Vagina (tissue), 2 donors: Measurements from ENCODE around the gene BNIPL. TPM values are rescaled to one million over a fixed set of nuclear protein-coding genes. Genes with fewer than 3 reads are reported as not detected.

Source experiments
- DNase-seq, 2 donors: peaks; one replicate each; pipeline ENCODE4 v3.0.0-alpha.2; 2017; ENCODE audit errors: extremely low spot score in 2 of 2
- H3K27ac ChIP-seq: fragments of 200-600 bp; sonication (generic); one replicate; pipeline ENCODE4 v1.5.1; 2019
- H3K27me3 ChIP-seq: fragments of 200-600 bp; sonication (generic); one replicate; pipeline ENCODE4 v1.5.1; 2019
- H3K36me3 ChIP-seq, 2 donors: fragments of 200-600 bp; sonication (generic); one replicate each; pipeline ENCODE4 v1.5.1; 2017 to 2019
- H3K4me1 ChIP-seq: fragments of 200-600 bp; sonication (generic); one replicate; pipeline ENCODE4 v1.5.1; 2019
- H3K4me3 ChIP-seq, 2 donors: fragments of 200-600 bp; sonication (generic); 1 replicate in 1 of 2; 2 replicates in 1 of 2; pipeline ENCODE4 v1.5.1; 2016 to 2019
- H3K9me3 ChIP-seq: fragments of 200-600 bp; sonication (generic); one replicate; pipeline ENCODE4 v1.5.1; 2019
- CTCF ChIP-seq, 3 experiments: fragments of 450-650 bp in 2 of 3; fragments of 200-600 bp in 1 of 3; sonication (generic) in 1 of 3; IDR thresholded peaks; one replicate each; pipeline ENCODE4 v1.5.1; 2017 to 2019; ENCODE audit warnings: antibody characterized with exemption in 3 of 3, mild to moderate bottlenecking in 2 of 3, moderate library complexity in 2 of 3
- POLR2A ChIP-seq, 2 donors: fragments of 450-650 bp; IDR thresholded peaks; one replicate each; pipeline ENCODE4 v1.6.1; 2017; ENCODE audit warnings: antibody characterized with exemption in 2 of 2, mild to moderate bottlenecking in 2 of 2, moderate library complexity in 2 of 2
- POLR2AphosphoS5 ChIP-seq, 2 donors: sonication (generic); formaldehyde crosslinking; IDR thresholded peaks; one replicate each; pipeline ENCODE4 v1.9.0; 2017; ENCODE audit warnings: antibody characterized with exemption in 2 of 2, mild to moderate bottlenecking in 2 of 2, low read depth in 1 of 2; ENCODE audit not compliant: insufficient read depth in 1 of 2
- intact Hi-C: fragments of 100-400 bp; cut with DNase I; formaldehyde crosslinking; loops from one replicate; pipeline ENCODE4 v1.15.1; 2023
- total RNA-seq: library from RNA; depleted of rRNA; stranded (reverse); fragments of >200 nt; gene quantifications from one replicate; pipeline ENCODE4 v1.2.3, GENCODE V29; 2016

The BNIPL gene
- total RNA-seq, 1 donor from 2014 or later = 105 TPM

GRCh38 chr1:151012684-151013471, 23.5 kb upstream of the BNIPL start:
- intact Hi-C loops = no loop called here
- H3K27me3 ChIP-seq = no peaks in the 10 kb centered on the region
- peaks cover 32% of the 10 kb centered on the region for H3K4me1 ChIP-seq
- H3K4me3 ChIP-seq = no peak overlapping the region
- no peak for TF ChIP-seq POLR2AphosphoS5 (IDR thresholded peaks at IDR 0.05; ENCODE audit: insufficient read depth in 1 of 2, low read depth in 1 of 2)
- TF ChIP-seq POLR2A (IDR thresholded peaks at IDR 0.05) = no peak
- TF ChIP-seq CTCF (IDR thresholded peaks at IDR 0.05) = no peak
- peaks cover 0 to 3% of the 10 kb centered on the region in 2 donors for H3K36me3 ChIP-seq
- no peaks in the 10 kb centered on the region for H3K9me3 ChIP-seq
- DNase-seq = no peak
- H3K27ac ChIP-seq = no peak overlapping the region

GRCh38 chr1:151013518-151013917, 22.9 kb upstream of the BNIPL start:
- no peak for DNase-seq
- Histone ChIP-seq H3K4me1 (peaks cover 29% of the 10 kb centered on the region), H3K36me3 (peaks cover 0 to 9% of the 10 kb centered on the region in 2 donors), H3K27ac (no peak overlapping the region), H3K4me3 (no peak overlapping the region), H3K9me3 (no peaks in the 10 kb centered on the region), H3K27me3 (no peaks in the 10 kb centered on the region)
- no peak for TF ChIP-seq POLR2A (IDR thresholded peaks at IDR 0.05)
- TF ChIP-seq POLR2AphosphoS5 (IDR thresholded peaks at IDR 0.05; ENCODE audit: insufficient read depth in 1 of 2, low read depth in 1 of 2) = no peak
- TF ChIP-seq CTCF (IDR thresholded peaks at IDR 0.05) = no peak
- intact Hi-C loops = no loop called here

- Histone ChIP-seq H3K27me3 (no peaks in the 10 kb centered on the region), H3K4me1 (peaks cover 9% of the 10 kb centered on the region), H3K9me3 (no peaks in the 10 kb centered on the region), H3K4me3 (no peak overlapping the region), H3K36me3 (peaks cover 0 to 32% of the 10 kb centered on the region in 2 donors), H3K27ac (peak overlapping the region; percentile 23)
- intact Hi-C loops = loop anchor here (5.0 kb wide), 1 partner anchor 133 kb away; the partner anchor contains the start of gene TNFAIP8L2
- DNase-seq = no peak
- TF ChIP-seq POLR2AphosphoS5 (IDR thresholded peaks at IDR 0.05; ENCODE audit: insufficient read depth in 1 of 2, low read depth in 1 of 2) (no peak), CTCF (IDR thresholded peaks at IDR 0.05) (peak; percentile 23 to 70 (median 68))
These were observed 11.7 kb upstream of the BNIPL start for GRCh38 chr1:151024540-151025146.

GRCh38 chr1:151026460-151026859, 9.9 kb upstream of the BNIPL start:
- Histone ChIP-seq H3K27me3 (no peaks in the 10 kb centered on the region), H3K4me1 (peaks cover 9% of the 10 kb centered on the region), H3K9me3 (no peaks in the 10 kb centered on the region), H3K27ac (no peak overlapping the region), H3K36me3 (peaks cover 0 to 43% of the 10 kb centered on the region in 2 donors), H3K4me3 (no peak overlapping the region)
- no peak for TF ChIP-seq POLR2A (IDR thresholded peaks at IDR 0.05)
- no peak for TF ChIP-seq POLR2AphosphoS5 (IDR thresholded peaks at IDR 0.05; ENCODE audit: insufficient read depth in 1 of 2, low read depth in 1 of 2)
- no peak for TF ChIP-seq CTCF (IDR thresholded peaks at IDR 0.05)
- no peak for DNase-seq
- intact Hi-C loops = loop anchor here (5.0 kb wide), 1 partner anchor 131 kb away; the partner anchor contains the start of gene TNFAIP8L2

GRCh38 chr1:151032164-151032563, 4.2 kb upstream of the BNIPL start:
- intact Hi-C loops = no loop called here
- TF ChIP-seq CTCF (IDR thresholded peaks at IDR 0.05) (no peak), POLR2AphosphoS5 (IDR thresholded peaks at IDR 0.05; ENCODE audit: insufficient read depth in 1 of 2, low read depth in 1 of 2) (no peak), POLR2A (IDR thresholded peaks at IDR 0.05) (no peak)
- no peaks in the 10 kb centered on the region for H3K27me3 ChIP-seq
- no peaks in the 10 kb centered on the region for H3K4me1 ChIP-seq
- DNase-seq = no peak
- no peak overlapping the region for H3K27ac ChIP-seq
- H3K36me3 ChIP-seq = peaks cover 0 to 42% of the 10 kb centered on the region in 2 donors
- H3K9me3 ChIP-seq = no peaks in the 10 kb centered on the region
- H3K4me3 ChIP-seq = no peak overlapping the region
